NT2/D1 (cell line): Measurements from ENCODE around the gene CNPY1.
A peak's percentile ranks its signal among the peaks of the same experiment; 100 is the strongest.

ENCODE experiments used
- DNase-seq: peaks from one replicate; pipeline ENCODE4 v3.0.0-alpha.2; 2011; ENCODE audit warnings: low read depth, low spot score
- H3K27me3 ChIP-seq: 2 replicates; pipeline ENCODE4 v1.6.0; 2011; ENCODE audit warnings: mild to moderate bottlenecking; ENCODE audit not compliant: insufficient read length, insufficient read depth
- H3K36me3 ChIP-seq: 2 replicates; pipeline ENCODE4 v1.6.1; 2011; ENCODE audit warnings: mild to moderate bottlenecking, low read length, mixed read lengths; ENCODE audit not compliant: insufficient read depth, insufficient read length
- H3K4me1 ChIP-seq: 2 replicates; pipeline ENCODE4 v1.5.1; 2011; ENCODE audit not compliant: insufficient read depth, insufficient read length
- H3K4me3 ChIP-seq: 2 replicates; pipeline ENCODE4 v1.5.1; 2011; ENCODE audit warnings: low read depth; ENCODE audit not compliant: insufficient read length
- H3K9ac ChIP-seq: 2 replicates; pipeline ENCODE4 v1.6.0; 2011; ENCODE audit warnings: low read depth; ENCODE audit not compliant: insufficient read length
- H3K9me3 ChIP-seq: 2 replicates; pipeline ENCODE4 v1.5.1; 2011; ENCODE audit warnings: mild to moderate bottlenecking, low read length; ENCODE audit not compliant: insufficient read depth
- SUZ12 ChIP-seq: IDR thresholded peaks from 2 replicates; pipeline ENCODE4 v1.6.1; 2011; ENCODE audit not compliant: insufficient read length, insufficient read depth; ENCODE audit errors: extremely low read depth
- YY1 ChIP-seq: IDR thresholded peaks from 2 replicates; pipeline ENCODE4 v1.6.1; 2011; ENCODE audit not compliant: insufficient read length, insufficient read depth
- ZNF274 ChIP-seq: IDR thresholded peaks from 2 replicates; pipeline ENCODE4 v1.6.1; 2011; ENCODE audit warnings: mild to moderate bottlenecking, low read depth, low read length

CNPY1 gene

DNA sequence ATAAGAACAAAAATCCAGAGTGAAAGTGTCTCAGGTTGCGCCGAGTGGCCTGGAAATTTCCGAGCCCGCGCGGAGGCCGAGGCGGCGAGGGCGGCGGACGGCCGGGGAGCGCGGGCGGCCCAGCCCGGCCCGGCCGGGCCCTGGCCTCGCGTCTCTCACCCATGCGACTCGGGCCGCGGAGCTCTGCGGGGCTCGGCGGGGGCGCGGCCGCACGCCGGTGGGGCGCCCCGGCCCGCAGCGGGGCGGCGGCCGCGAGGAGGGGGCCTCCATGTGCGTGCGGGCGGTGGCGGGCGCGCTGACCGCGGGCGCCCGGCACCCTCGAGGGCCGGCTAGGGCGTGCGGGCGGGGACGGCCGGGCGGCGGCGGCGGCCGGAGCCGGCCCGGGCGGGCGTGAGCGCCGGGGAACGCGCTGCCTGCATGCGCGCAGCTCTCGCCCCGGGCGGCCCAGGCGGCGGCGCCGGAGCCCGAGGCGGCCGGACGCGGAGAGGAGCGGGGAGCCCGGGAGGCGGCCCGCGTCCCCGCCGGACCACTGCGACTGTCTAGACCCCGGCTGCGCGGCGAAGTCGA, 88.7 kb downstream of the CNPY1 start:
- DNase-seq: no peak
- H3K36me3 ChIP-seq: no peaks in the 10 kb centered on the region
- no peaks in the 10 kb centered on the region for H3K9me3 ChIP-seq
- H3K4me1 ChIP-seq: peaks cover 15% of the 10 kb centered on the region
- peaks cover 95% of the 10 kb centered on the region for H3K27me3 ChIP-seq
- no peak for TF ChIP-seq ZNF274
- TF ChIP-seq YY1: no peak
- no peak for TF ChIP-seq SUZ12
- no peak overlapping the region for H3K9ac ChIP-seq
- peak overlapping the region; percentile 4 for H3K4me3 ChIP-seq

GRCh38 chr7:155456738-155457543, 89.4 kb downstream of the CNPY1 start:
- Histone ChIP-seq H3K4me3 (peak overlapping the region; percentile 4), H3K36me3 (no peaks in the 10 kb centered on the region), H3K9ac (no peak overlapping the region), H3K9me3 (no peaks in the 10 kb centered on the region), H3K27me3 (peaks cover 95% of the 10 kb centered on the region), H3K4me1 (peaks cover 15% of the 10 kb centered on the region)
- no peak for DNase-seq
- TF ChIP-seq SUZ12 (peak; percentile 93), ZNF274 (no peak)

GRCh38 chr7:155455776-155456737, 90.3 kb downstream of the CNPY1 start:
- H3K27me3 ChIP-seq: peaks cover 95% of the 10 kb centered on the region
- no peak overlapping the region for H3K4me3 ChIP-seq
- H3K9ac ChIP-seq: no peak overlapping the region

GRCh38 chr7:155455132-155455693, 91.1 kb downstream of the CNPY1 start:
- Histone ChIP-seq H3K27me3 (peaks cover 95% of the 10 kb centered on the region), H3K4me1 (peaks cover 17% of the 10 kb centered on the region), H3K36me3 (no peaks in the 10 kb centered on the region), H3K9ac (no peak overlapping the region), H3K9me3 (no peaks in the 10 kb centered on the region), H3K4me3 (no peak overlapping the region)
- TF ChIP-seq YY1: no peak
- no peak for TF ChIP-seq ZNF274
- TF ChIP-seq SUZ12: no peak
- no peak for DNase-seq

More at GRCh38 chr7:155455776-155456737, 90.3 kb downstream of the CNPY1 start:
- H3K4me1 ChIP-seq: peaks cover 15% of the 10 kb centered on the region
- TF ChIP-seq YY1: no peak
- TF ChIP-seq ZNF274: no peak
- no peak for TF ChIP-seq SUZ12
- no peak for DNase-seq
- no peaks in the 10 kb centered on the region for H3K36me3 ChIP-seq
- no peaks in the 10 kb centered on the region for H3K9me3 ChIP-seq

DNA sequence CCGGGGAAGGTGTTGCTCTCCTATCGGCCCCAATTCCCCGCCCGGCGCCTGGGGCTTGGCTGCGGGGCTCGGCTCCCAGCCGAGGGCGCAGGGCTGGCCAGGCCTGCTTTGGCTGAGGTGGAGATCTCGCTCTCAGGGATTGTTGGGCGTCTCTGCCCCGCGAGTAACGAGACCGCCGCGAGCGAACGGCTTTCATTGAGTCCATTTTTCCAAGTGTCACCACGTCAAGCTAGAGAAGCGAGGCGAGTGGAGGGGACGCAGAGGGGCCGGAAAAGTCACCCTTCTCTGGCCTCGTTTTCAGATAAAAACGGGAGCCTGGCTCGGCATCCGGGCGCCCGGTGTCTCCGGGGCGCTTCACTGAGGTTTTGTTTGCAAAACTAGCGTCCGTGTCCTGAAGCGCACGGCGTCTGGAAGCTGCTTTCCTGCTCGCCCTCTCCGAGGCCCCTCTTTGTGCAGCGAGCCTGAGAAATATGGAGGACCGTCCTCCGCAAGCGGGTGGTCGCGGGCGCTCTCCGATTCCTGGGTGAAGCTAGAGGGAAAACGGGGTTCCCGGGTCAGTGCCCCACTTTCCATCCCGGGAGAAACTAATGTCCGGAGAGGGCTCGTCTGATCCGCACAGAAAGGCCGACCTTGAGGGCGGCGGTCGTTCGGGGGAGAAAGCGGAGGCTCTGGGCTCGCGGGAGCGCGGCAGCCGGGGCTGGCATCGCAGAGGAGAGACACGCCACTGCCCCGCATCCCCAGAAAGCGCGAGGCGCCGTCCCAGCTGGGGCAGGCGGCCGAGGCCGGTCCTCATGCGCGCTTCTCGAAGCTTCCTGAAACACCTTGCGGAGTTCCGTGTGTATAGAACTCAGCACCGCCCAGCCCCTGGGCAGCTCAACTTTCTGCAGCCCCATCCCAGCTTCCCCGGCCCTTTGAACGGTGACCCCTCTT, 91.9 kb downstream of the CNPY1 start:
- peaks cover 95% of the 10 kb centered on the region for H3K27me3 ChIP-seq
- no peak overlapping the region for H3K4me3 ChIP-seq
- no peak for DNase-seq
- H3K9me3 ChIP-seq: no peaks in the 10 kb centered on the region
- no peak overlapping the region for H3K9ac ChIP-seq
- TF ChIP-seq ZNF274 (no peak), SUZ12 (no peak), YY1 (no peak)
- no peaks in the 10 kb centered on the region for H3K36me3 ChIP-seq
- H3K4me1 ChIP-seq: peaks cover 17% of the 10 kb centered on the region

DNA sequence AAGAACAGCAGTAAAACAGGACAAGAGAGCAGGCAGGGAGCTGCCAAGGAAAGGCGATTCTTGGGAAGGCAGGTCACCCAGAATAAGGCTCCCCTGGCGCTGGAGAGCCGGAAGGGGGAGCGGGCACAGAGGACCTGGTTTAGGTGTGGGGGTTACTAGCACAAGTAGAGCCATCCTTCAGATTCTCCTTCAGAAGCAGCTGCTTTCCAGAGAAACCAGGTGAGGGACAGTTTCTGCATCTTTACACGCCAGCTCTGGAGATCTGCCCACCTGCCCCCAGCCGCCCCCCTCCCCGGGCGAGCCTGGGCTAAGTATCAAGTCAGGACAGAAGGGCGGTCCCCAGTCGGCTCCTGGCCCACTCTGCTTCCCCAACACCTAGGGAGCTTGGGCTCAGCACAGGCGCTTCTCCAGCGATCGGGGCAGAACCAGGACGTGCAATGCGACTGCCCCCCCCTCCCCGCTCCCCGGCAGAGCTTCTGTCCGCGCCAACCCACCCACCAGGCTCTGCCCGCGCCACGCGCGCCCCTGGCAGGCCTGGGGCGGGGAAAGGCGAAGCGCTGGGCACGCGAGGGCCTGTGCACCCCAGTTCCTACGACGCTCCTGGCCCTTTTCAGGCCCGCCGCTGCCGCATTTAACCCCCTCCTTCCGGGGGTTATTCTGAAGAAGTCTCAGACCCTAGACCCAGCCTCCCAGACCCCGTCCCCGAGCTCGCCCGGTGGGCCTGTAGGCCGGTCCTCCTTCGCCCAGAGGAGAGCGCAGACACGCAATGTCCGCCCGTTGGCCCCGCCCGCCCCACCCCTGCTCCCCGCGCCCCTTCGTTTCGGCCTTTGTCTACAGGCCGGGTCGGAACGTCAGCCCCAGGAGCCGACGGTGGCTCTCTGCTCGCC, 92.8 kb downstream of the CNPY1 start:
- H3K27me3 ChIP-seq: peaks cover 95% of the 10 kb centered on the region

More for the DNA sequence above, 92.8 kb downstream of the CNPY1 start:
- H3K9me3 ChIP-seq: no peaks in the 10 kb centered on the region
- H3K9ac ChIP-seq: no peak overlapping the region
- TF ChIP-seq SUZ12: no peak
- TF ChIP-seq YY1: no peak
- TF ChIP-seq ZNF274: no peak
- H3K4me3 ChIP-seq: no peak overlapping the region
- H3K36me3 ChIP-seq: no peaks in the 10 kb centered on the region
- H3K4me1 ChIP-seq: peaks cover 13% of the 10 kb centered on the region
- DNase-seq: no peak
